ENCODE results near the gene PDZK1. TPM values are rescaled to one million over a fixed set of nuclear protein-coding genes. Genes with fewer than 3 reads are reported as not detected.
"Not testable (repeated sequence)": the region's sequence is repeated elsewhere in the genome, so short reads cannot be mapped to it uniquely, and the experiment has no call there.

The PDZK1 gene
- total RNA-seq, 1 experiment from 2014 or later, result 0.52 TPM

- H3K36me3 ChIP-seq (ENCODE audit: insufficient read depth, low read length, poor library complexity, severe bottlenecking); H3K27ac ChIP-seq (ENCODE audit: low read depth, low read length, poor library complexity, severe bottlenecking); POLR2A ChIA-PET (ENCODE audit: low non-redundant PET); DNase-seq (ENCODE audit: low spot score); CTCF ChIA-PET; H3K4me1 ChIP-seq (ENCODE audit: insufficient read depth, low read length, poor library complexity, severe bottlenecking); H3K27me3 ChIP-seq (replicated peaks; ENCODE audit: insufficient read depth, low read depth, low read length, poor library complexity); intact Hi-C loops (cut with micrococcal nuclease; ENCODE audit: unreplicated experiment); H3K9me3 ChIP-seq (ENCODE audit: low read depth, low read length, poor library complexity, severe bottlenecking); BruUV-seq (replicated peaks); H3K4me3 ChIP-seq (ENCODE audit: low read depth, low read length, poor library complexity, severe bottlenecking): not testable (repeated sequence)
These were observed 42.2 kb downstream of the PDZK1 start for GRCh38 chr1:145665015-145665414.

DNA sequence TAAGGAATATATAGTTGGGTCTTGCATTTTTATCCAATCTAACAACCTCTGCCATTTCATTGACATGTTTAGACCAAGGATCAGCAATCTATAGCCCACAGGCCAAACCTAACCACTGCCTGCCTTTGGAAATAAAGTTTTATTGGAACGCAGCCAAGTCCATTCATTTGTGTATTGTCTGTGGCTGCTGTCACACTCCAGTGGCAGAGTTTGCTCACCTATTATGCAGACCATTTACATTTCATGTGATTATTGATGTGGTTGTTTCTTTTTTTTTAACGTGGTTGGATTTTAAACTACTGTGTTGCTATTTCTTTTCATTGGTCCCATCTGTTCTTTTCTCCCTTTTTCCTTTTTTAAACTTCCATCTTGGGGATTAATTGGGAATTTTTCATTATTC lies 44.7 kb downstream of the PDZK1 start:
- POLR2A ChIA-PET (ENCODE audit: low non-redundant PET); CTCF ChIA-PET; H3K36me3 ChIP-seq (ENCODE audit: insufficient read depth, low read length, poor library complexity, severe bottlenecking); BruUV-seq (replicated peaks); H3K27me3 ChIP-seq (replicated peaks; ENCODE audit: insufficient read depth, low read depth, low read length, poor library complexity); DNase-seq (ENCODE audit: low spot score); intact Hi-C loops (cut with micrococcal nuclease; ENCODE audit: unreplicated experiment); H3K4me1 ChIP-seq (ENCODE audit: insufficient read depth, low read length, poor library complexity, severe bottlenecking); H3K27ac ChIP-seq (ENCODE audit: low read depth, low read length, poor library complexity, severe bottlenecking); H3K9me3 ChIP-seq (ENCODE audit: low read depth, low read length, poor library complexity, severe bottlenecking); H3K4me3 ChIP-seq (ENCODE audit: low read depth, low read length, poor library complexity, severe bottlenecking): not testable (repeated sequence)

DNA sequence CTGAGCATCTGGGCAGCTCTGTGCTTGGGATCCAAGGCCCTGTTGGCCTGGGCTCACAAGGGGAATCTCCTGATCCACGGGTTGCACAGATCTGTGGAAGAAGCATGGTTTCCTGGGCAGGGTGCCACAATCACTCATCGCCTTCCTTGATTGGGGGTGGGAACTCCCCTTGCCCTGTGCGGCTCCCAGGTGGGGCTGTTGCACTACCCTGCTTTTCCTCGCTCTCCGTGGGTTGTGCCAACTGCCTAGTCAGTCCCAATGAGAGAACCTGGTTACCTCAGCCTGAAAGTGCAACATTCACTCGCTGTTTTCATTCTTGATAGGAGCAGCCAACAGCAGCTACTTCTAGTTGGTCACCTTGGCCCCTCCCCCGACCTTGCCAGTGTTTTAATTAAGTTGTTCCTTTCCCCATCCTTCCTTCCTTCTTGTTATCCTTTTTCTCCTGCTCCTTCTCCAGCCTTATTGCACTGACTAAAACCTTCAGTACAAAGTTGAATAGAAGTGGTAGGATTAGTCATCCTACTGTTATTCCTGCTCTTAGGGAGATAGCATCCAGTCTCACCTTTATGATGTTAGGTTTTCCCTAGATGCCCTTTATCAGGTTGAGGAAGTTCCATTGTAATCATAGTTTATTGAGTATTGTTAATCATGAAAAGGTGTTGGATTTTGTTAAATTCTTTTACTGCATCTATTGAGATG lies 50.8 kb downstream of the PDZK1 start:
- H3K27ac ChIP-seq (ENCODE audit: low read depth, low read length, poor library complexity, severe bottlenecking); H3K4me3 ChIP-seq (ENCODE audit: low read depth, low read length, poor library complexity, severe bottlenecking); CTCF ChIA-PET; BruUV-seq (replicated peaks); H3K4me1 ChIP-seq (ENCODE audit: insufficient read depth, low read length, poor library complexity, severe bottlenecking); DNase-seq (ENCODE audit: low spot score); H3K36me3 ChIP-seq (ENCODE audit: insufficient read depth, low read length, poor library complexity, severe bottlenecking); POLR2A ChIA-PET (ENCODE audit: low non-redundant PET); H3K9me3 ChIP-seq (ENCODE audit: low read depth, low read length, poor library complexity, severe bottlenecking); H3K27me3 ChIP-seq (replicated peaks; ENCODE audit: insufficient read depth, low read depth, low read length, poor library complexity); intact Hi-C loops (cut with micrococcal nuclease; ENCODE audit: unreplicated experiment): not testable (repeated sequence)

GRCh38 chr1:145643990-145644389 lies 63.2 kb downstream of the PDZK1 start:
- H3K4me3 ChIP-seq (ENCODE audit: low read depth, low read length, poor library complexity, severe bottlenecking); intact Hi-C loops (cut with micrococcal nuclease; ENCODE audit: unreplicated experiment); POLR2A ChIA-PET (ENCODE audit: low non-redundant PET); H3K36me3 ChIP-seq (ENCODE audit: insufficient read depth, low read length, poor library complexity, severe bottlenecking); H3K4me1 ChIP-seq (ENCODE audit: insufficient read depth, low read length, poor library complexity, severe bottlenecking); DNase-seq (ENCODE audit: low spot score); H3K27me3 ChIP-seq (replicated peaks; ENCODE audit: insufficient read depth, low read depth, low read length, poor library complexity); CTCF ChIA-PET; H3K9me3 ChIP-seq (ENCODE audit: low read depth, low read length, poor library complexity, severe bottlenecking); BruUV-seq (replicated peaks); H3K27ac ChIP-seq (ENCODE audit: low read depth, low read length, poor library complexity, severe bottlenecking): not testable (repeated sequence)

GRCh38 chr1:145641886-145642285 lies 65.3 kb downstream of the PDZK1 start:
- H3K27ac ChIP-seq (ENCODE audit: low read depth, low read length, poor library complexity, severe bottlenecking); H3K4me1 ChIP-seq (ENCODE audit: insufficient read depth, low read length, poor library complexity, severe bottlenecking); H3K9me3 ChIP-seq (ENCODE audit: low read depth, low read length, poor library complexity, severe bottlenecking); POLR2A ChIA-PET (ENCODE audit: low non-redundant PET); DNase-seq (ENCODE audit: low spot score); BruUV-seq (replicated peaks); intact Hi-C loops (cut with micrococcal nuclease; ENCODE audit: unreplicated experiment); CTCF ChIA-PET; H3K36me3 ChIP-seq (ENCODE audit: insufficient read depth, low read length, poor library complexity, severe bottlenecking); H3K4me3 ChIP-seq (ENCODE audit: low read depth, low read length, poor library complexity, severe bottlenecking); H3K27me3 ChIP-seq (replicated peaks; ENCODE audit: insufficient read depth, low read depth, low read length, poor library complexity): not testable (repeated sequence)

DNA sequence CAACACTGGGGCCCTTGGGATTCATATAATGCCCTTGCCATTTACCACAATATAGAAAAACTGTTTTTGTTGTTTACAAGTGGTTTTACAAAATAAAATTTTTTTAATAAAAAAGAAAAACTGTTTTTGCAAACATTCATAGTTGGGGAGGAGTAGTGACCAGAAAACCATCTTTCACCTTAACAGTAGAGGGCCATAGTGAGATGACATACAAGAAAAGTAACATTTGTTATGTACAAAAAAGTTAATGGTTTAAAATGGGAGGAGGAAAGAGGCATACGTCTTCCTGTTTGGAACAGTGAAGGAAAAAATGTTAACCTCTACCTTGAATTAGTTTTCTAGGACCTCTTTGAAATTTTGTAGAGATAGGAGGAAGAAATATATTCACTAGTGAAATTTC lies 70.9 kb downstream of the PDZK1 start:
- H3K36me3 ChIP-seq (ENCODE audit: insufficient read depth, low read length, poor library complexity, severe bottlenecking); BruUV-seq (replicated peaks); H3K27me3 ChIP-seq (replicated peaks; ENCODE audit: insufficient read depth, low read depth, low read length, poor library complexity); CTCF ChIA-PET; H3K4me3 ChIP-seq (ENCODE audit: low read depth, low read length, poor library complexity, severe bottlenecking); POLR2A ChIA-PET (ENCODE audit: low non-redundant PET); DNase-seq (ENCODE audit: low spot score); H3K4me1 ChIP-seq (ENCODE audit: insufficient read depth, low read length, poor library complexity, severe bottlenecking); intact Hi-C loops (cut with micrococcal nuclease; ENCODE audit: unreplicated experiment); H3K9me3 ChIP-seq (ENCODE audit: low read depth, low read length, poor library complexity, severe bottlenecking); H3K27ac ChIP-seq (ENCODE audit: low read depth, low read length, poor library complexity, severe bottlenecking): not testable (repeated sequence)

- H3K27ac ChIP-seq (ENCODE audit: low read depth, low read length, poor library complexity, severe bottlenecking); POLR2A ChIA-PET (ENCODE audit: low non-redundant PET); H3K4me3 ChIP-seq (ENCODE audit: low read depth, low read length, poor library complexity, severe bottlenecking); H3K4me1 ChIP-seq (ENCODE audit: insufficient read depth, low read length, poor library complexity, severe bottlenecking); BruUV-seq (replicated peaks); DNase-seq (ENCODE audit: low spot score); H3K27me3 ChIP-seq (replicated peaks; ENCODE audit: insufficient read depth, low read depth, low read length, poor library complexity); CTCF ChIA-PET; intact Hi-C loops (cut with micrococcal nuclease; ENCODE audit: unreplicated experiment); H3K9me3 ChIP-seq (ENCODE audit: low read depth, low read length, poor library complexity, severe bottlenecking); H3K36me3 ChIP-seq (ENCODE audit: insufficient read depth, low read length, poor library complexity, severe bottlenecking): not testable (repeated sequence)
These were observed 85.0 kb downstream of the PDZK1 start for GRCh38 chr1:145622177-145622576.
